Measurements from ENCODE around the gene KCTD6. TPM values are rescaled to one million over a fixed set of nuclear protein-coding genes. Genes with fewer than 3 reads are reported as not detected.

KCTD6 gene
- total and polyA plus RNA-seq, 2 of the 8 experiments (the other 6 are each of a cell fraction or from before 2014, with no cell fraction given) = 17.4 to 21.4 TPM

GRCh38 chr3:58478781-58479180, 13.1 kb upstream of the KCTD6 start:
- Histone ChIP-seq H4K91ac (replicated peaks; ENCODE audit: insufficient read length, low read length) (no peak overlapping the region), H3K9me3 (ENCODE audit: insufficient read depth in 2 of 2, low read depth in 1 of 2, low read length in 1 of 2) (no peaks in the 10 kb centered on the region), H3K4me3 (ENCODE audit: extremely low read depth in 1 of 4, insufficient read depth in 2 of 4, low read depth in 3 of 4, low read length in 4 of 4) (no peak overlapping the region), H4K8ac (ENCODE audit: extremely low read depth, insufficient read depth, low read length) (no peak overlapping the region), H3K79me1 (ENCODE audit: low read depth, low read length) (no peaks in the 10 kb centered on the region), H2AFZ (ENCODE audit: low read length) (no peak overlapping the region), H3K56ac (replicated peaks; ENCODE audit: insufficient read length, low read depth, low read length) (no peak overlapping the region), H2BK120ac (replicated peaks; ENCODE audit: low read depth, low read length) (no peak overlapping the region), H3K14ac (ENCODE audit: insufficient read length) (no peak overlapping the region), H3K9ac (replicated peaks in 1 of 4; ENCODE audit: extremely low read depth in 1 of 4, low read depth in 3 of 4, low read length in 3 of 4) (no peak overlapping the region), H2BK20ac (ENCODE audit: low read length) (no peak overlapping the region), H2AK5ac (ENCODE audit: low read depth, low read length) (no peak overlapping the region), H3K79me2 (ENCODE audit: control insufficient read depth in 1 of 2, insufficient read depth in 2 of 2, low read length in 2 of 2) (no peaks in the 10 kb centered on the region), H3K23me2 (ENCODE audit: low read depth, low read length) (no peaks in the 10 kb centered on the region), H3K4me1 (replicated peaks in 1 of 4; ENCODE audit: control insufficient read depth in 3 of 4, insufficient read depth in 4 of 4, low read length in 3 of 4) (no peaks in the 10 kb centered on the region), H4K20me1 (replicated peaks in 1 of 2; ENCODE audit: control insufficient read depth in 1 of 2, insufficient read depth in 2 of 2, low read length in 2 of 2) (no peaks in the 10 kb centered on the region), H3K23ac (ENCODE audit: insufficient read length) (no peak overlapping the region), H2BK15ac (ENCODE audit: low read length) (no peak overlapping the region), H3K36me3 (ENCODE audit: control insufficient read depth in 2 of 4, insufficient read depth in 4 of 4, low read length in 3 of 4) (no peaks in the 10 kb centered on the region), H3K4me2 (ENCODE audit: insufficient read depth in 1 of 2, low read depth in 2 of 2, low read length in 2 of 2) (no peak overlapping the region), H3K27me3 (replicated peaks in 1 of 4; ENCODE audit: control insufficient read depth in 3 of 4, extremely low read depth in 1 of 4, insufficient read depth in 3 of 4, low read length in 3 of 4) (no peaks in the 10 kb centered on the region), H3K18ac (ENCODE audit: extremely low read depth, low read length) (no peak overlapping the region), H4K5ac (ENCODE audit: insufficient read length, low read depth, low read length) (no peak overlapping the region), H3K4ac (replicated peaks; ENCODE audit: insufficient read length, low read depth, low read length) (no peak overlapping the region), H2BK5ac (ENCODE audit: low read depth, low read length) (no peak overlapping the region), H3K27ac (ENCODE audit: low read depth, low read length) (no peak overlapping the region), H2BK12ac (ENCODE audit: low read depth, low read length) (no peak overlapping the region)
- no peak for FAIRE-seq
- CTCF ChIA-PET (ENCODE audit: partially characterized antibody) = no interaction called here
- POLR2A ChIA-PET (ENCODE audit: partially characterized antibody) = no interaction called here
- 94% methylated on average over 2 of the region's 2 CpGs; no CpG with 5 or more reads in 1 of the 2 experiments for WGBS, 2 experiments (ENCODE audit: extremely low coverage in 1 of 2, insufficient coverage in 1 of 2, insufficient read length in 1 of 2, insufficient replicate concordance in 2 of 2, low coverage in 1 of 2, low lambda C conversion rate in 2 of 2, missing lambda C conversion rate in 1 of 2)
- no peak for DNase-seq (ENCODE audit: low read depth in 1 of 2, low spot score in 2 of 2)
- TF ChIP-seq ZNF274 (IDR thresholded peaks at IDR 0.05; ENCODE audit: borderline replicate concordance, extremely low read depth, low read length) (no peak), JUND (IDR thresholded peaks at IDR 0.05; ENCODE audit: low read length) (no peak), CHD2 (IDR thresholded peaks at IDR 0.05; ENCODE audit: low read length) (no peak), KDM5A (IDR thresholded peaks at IDR 0.05; ENCODE audit: low read length) (no peak), BACH1 (IDR thresholded peaks at IDR 0.05; ENCODE audit: low read length) (no peak)
